Trophoblast cell (in vitro differentiated cells and primary cell): ENCODE data around the gene SCGB1D4.

Source experiments
- DNase-seq, 2 donors: peaks; one replicate each; pipeline ENCODE4 v3.0.0-alpha.2; 2016
- H2AFZ ChIP-seq: 2 replicates; pipeline ENCODE4 v1.6.1; 2013; ENCODE audit warnings: low read length, moderate library complexity, mild to moderate bottlenecking; ENCODE audit not compliant: insufficient read depth, poor library complexity
- H2AK5ac ChIP-seq: 2 replicates; pipeline ENCODE4 v1.6.1; 2013; ENCODE audit warnings: mild to moderate bottlenecking, low read length
- H2BK120ac ChIP-seq: 2 replicates; pipeline ENCODE4 v1.6.1; 2013; ENCODE audit warnings: low read length, mild to moderate bottlenecking, moderate library complexity; ENCODE audit not compliant: insufficient read depth, poor library complexity
- H2BK12ac ChIP-seq: 2 replicates; pipeline ENCODE4 v1.6.1; 2013; ENCODE audit warnings: mild to moderate bottlenecking, low read length, moderate library complexity
- H2BK5ac ChIP-seq: 2 replicates; pipeline ENCODE4 v1.6.1; 2013; ENCODE audit warnings: low read length, low read depth, moderate library complexity, mild to moderate bottlenecking; ENCODE audit not compliant: poor library complexity
- H3K14ac ChIP-seq: 2 replicates; pipeline ENCODE4 v1.6.1; 2013; ENCODE audit warnings: mild to moderate bottlenecking, low read length
- H3K18ac ChIP-seq: 2 replicates; pipeline ENCODE4 v1.6.1; 2013; ENCODE audit warnings: mild to moderate bottlenecking, low read length
- H3K23ac ChIP-seq: 2 replicates; pipeline ENCODE4 v1.6.1; 2013; ENCODE audit warnings: low read length
- H3K27ac ChIP-seq: 2 replicates; pipeline ENCODE4 v1.5.1; 2013; ENCODE audit warnings: low read depth, mild to moderate bottlenecking, inconsistent platforms, low read length, moderate library complexity
- H3K27me3 ChIP-seq: 2 replicates; pipeline ENCODE4 v1.6.1; 2013; ENCODE audit warnings: inconsistent platforms, mild to moderate bottlenecking, low read length, moderate library complexity; ENCODE audit not compliant: insufficient read depth
- H3K36me3 ChIP-seq, 2 experiments: 1 replicate in 1 of 2; 2 replicates in 1 of 2; pipeline ENCODE4 v1.6.1; 2013; ENCODE audit warnings: low read length in 2 of 2, mild to moderate bottlenecking in 2 of 2, moderate library complexity in 1 of 2; ENCODE audit not compliant: insufficient read depth in 2 of 2, control insufficient read depth in 1 of 2
- H3K4ac ChIP-seq: 2 replicates; pipeline ENCODE4 v1.6.1; 2013; ENCODE audit warnings: low read depth, mild to moderate bottlenecking, low read length, moderate library complexity
- H3K4me1 ChIP-seq, 2 experiments: 1 replicate in 1 of 2; 2 replicates in 1 of 2; pipeline ENCODE4 v1.6.1; 2013; ENCODE audit warnings: low read length in 2 of 2, mild to moderate bottlenecking in 2 of 2, moderate library complexity in 1 of 2; ENCODE audit not compliant: insufficient read depth in 2 of 2, control insufficient read depth in 1 of 2
- H3K4me2 ChIP-seq: 2 replicates; pipeline ENCODE4 v1.6.1; 2013; ENCODE audit warnings: inconsistent platforms, mild to moderate bottlenecking, low read length, moderate library complexity
- H3K4me3 ChIP-seq: 2 replicates; pipeline ENCODE4 v1.5.1; 2013; ENCODE audit warnings: mild to moderate bottlenecking, low read depth, low read length, inconsistent platforms
- H3K79me1 ChIP-seq: one replicate; pipeline ENCODE4 v1.6.1; 2013; ENCODE audit warnings: low read length
- H3K79me2 ChIP-seq: 2 replicates; pipeline ENCODE4 v1.6.1; 2013; ENCODE audit warnings: low read length, mild to moderate bottlenecking; ENCODE audit not compliant: control insufficient read depth, insufficient read depth, poor library complexity
- H3K9ac ChIP-seq: 2 replicates; pipeline ENCODE4 v1.6.1; 2013; ENCODE audit warnings: mild to moderate bottlenecking, low read length
- H3K9me3 ChIP-seq: 2 replicates; pipeline ENCODE4 v1.6.1; 2013; ENCODE audit warnings: low read depth, mild to moderate bottlenecking, control low read depth, inconsistent platforms, low read length; ENCODE audit not compliant: insufficient read depth
- H4K12ac ChIP-seq: 2 replicates; pipeline ENCODE4 v1.6.1; 2013; ENCODE audit warnings: low read depth, mild to moderate bottlenecking, low read length, moderate library complexity
- H4K8ac ChIP-seq: 2 replicates; pipeline ENCODE4 v1.6.1; 2013; ENCODE audit warnings: low read depth, mild to moderate bottlenecking, low read length, moderate library complexity
- H4K91ac ChIP-seq: one replicate; pipeline ENCODE4 v1.6.1; 2013; ENCODE audit warnings: low read depth, mild to moderate bottlenecking, low read length, moderate library complexity
- WGBS: extraction: QIAGEN DNeasy Blood & Tissue Kit; methylation state at CpG from one replicate; pipeline ENCODE4 v1.1.7; 2013; ENCODE audit warnings: missing lambda C conversion rate; ENCODE audit not compliant: insufficient read length, insufficient coverage; ENCODE audit errors: extremely low coverage; 5-methylcytosine and 5-hydroxymethylcytosine counted together

SCGB1D4 gene

DNA sequence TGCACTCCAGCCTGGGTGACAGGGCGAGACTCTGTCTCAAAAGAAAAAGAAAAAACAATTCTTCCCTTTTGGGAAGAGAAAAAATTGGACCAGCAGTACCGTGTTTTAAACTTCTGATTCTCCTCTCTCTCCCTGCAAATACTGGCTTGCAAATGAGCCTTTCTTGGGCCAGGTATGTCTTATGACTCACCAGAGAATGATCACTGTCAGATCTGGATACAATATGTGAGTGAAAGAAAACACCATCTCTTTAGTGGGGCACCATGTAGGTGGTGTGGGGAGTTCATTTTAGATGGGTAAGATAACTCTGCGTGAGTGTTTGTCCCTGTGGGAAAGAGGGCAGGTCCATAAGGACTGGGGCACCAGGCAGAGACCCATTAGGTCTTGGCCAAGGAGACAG, 31.3 kb downstream of the SCGB1D4 start:
- Histone ChIP-seq H3K79me2 (no peaks in the 10 kb centered on the region), H3K18ac (no peak overlapping the region), H2AFZ (no peak overlapping the region), H3K14ac (no peak overlapping the region), H2BK5ac (no peak overlapping the region), H3K4me1 (no peaks in the 10 kb centered on the region), H4K91ac (no peak overlapping the region), H2AK5ac (no peak overlapping the region), H3K27ac (no peak overlapping the region), H3K79me1 (no peaks in the 10 kb centered on the region), H3K23ac (no peak overlapping the region), H3K27me3 (no peaks in the 10 kb centered on the region), H3K4me3 (no peak overlapping the region), H3K36me3 (no peaks in the 10 kb centered on the region), H2BK12ac (no peak overlapping the region), H3K9me3 (no peaks in the 10 kb centered on the region), H4K8ac (no peak overlapping the region), H3K9ac (no peak overlapping the region), H4K12ac (no peak overlapping the region), H2BK120ac (no peak overlapping the region), H3K4me2 (no peak overlapping the region), H3K4ac (no peak overlapping the region)
- DNase-seq = no peak
- WGBS = no CpG with 5 or more reads among the region's 3 CpGs

- H2AFZ ChIP-seq = no peak overlapping the region
- no peak overlapping the region for H3K18ac ChIP-seq
- H2BK5ac ChIP-seq = no peak overlapping the region
- no peak overlapping the region for H3K4me2 ChIP-seq
- no peak overlapping the region for H4K8ac ChIP-seq
- H2BK120ac ChIP-seq = no peak overlapping the region
- H3K27me3 ChIP-seq = no peaks in the 10 kb centered on the region
- no peak overlapping the region for H4K12ac ChIP-seq
- H3K9ac ChIP-seq = no peak overlapping the region
- H3K9me3 ChIP-seq = no peaks in the 10 kb centered on the region
- no peaks in the 10 kb centered on the region for H3K79me1 ChIP-seq
- WGBS = no CpG with 5 or more reads among the region's 1 CpG
- no peak overlapping the region for H3K23ac ChIP-seq
- H3K4ac ChIP-seq = no peak overlapping the region
- H3K36me3 ChIP-seq = no peaks in the 10 kb centered on the region
- no peaks in the 10 kb centered on the region for H3K79me2 ChIP-seq
- no peaks in the 10 kb centered on the region for H3K4me1 ChIP-seq
- H2AK5ac ChIP-seq = no peak overlapping the region
- no peak overlapping the region for H2BK12ac ChIP-seq
- no peak overlapping the region for H3K4me3 ChIP-seq
- H3K14ac ChIP-seq = no peak overlapping the region
- no peak overlapping the region for H4K91ac ChIP-seq
- DNase-seq = no peak
- no peak overlapping the region for H3K27ac ChIP-seq
These were observed 31.8 kb downstream of the SCGB1D4 start for GRCh38 chr11:62267050-62267449.

DNA sequence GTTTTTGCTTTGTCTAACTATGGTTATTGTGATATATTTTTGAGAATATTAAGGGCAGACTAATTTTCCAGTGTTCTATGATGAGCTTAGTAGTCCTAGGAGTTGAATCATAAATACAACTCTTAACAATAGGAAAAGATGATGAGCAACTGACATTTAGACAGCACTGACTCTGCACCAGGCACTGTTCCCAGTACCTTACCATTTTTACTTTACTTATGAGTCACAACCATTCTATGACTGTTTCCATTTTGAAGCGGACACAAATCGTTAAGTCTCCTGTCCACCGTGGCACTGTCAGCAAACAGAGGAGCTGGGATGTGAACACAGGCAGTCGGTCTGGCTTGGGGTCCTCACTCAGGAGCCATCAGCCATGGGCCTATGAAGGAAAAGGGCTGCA, 32.3 kb downstream of the SCGB1D4 start:
- Histone ChIP-seq H4K91ac (no peak overlapping the region), H3K79me1 (no peaks in the 10 kb centered on the region), H3K4me2 (no peak overlapping the region), H3K27ac (no peak overlapping the region), H3K27me3 (no peaks in the 10 kb centered on the region), H3K4me1 (no peaks in the 10 kb centered on the region), H3K36me3 (no peaks in the 10 kb centered on the region), H4K12ac (no peak overlapping the region), H3K79me2 (no peaks in the 10 kb centered on the region), H3K9ac (no peak overlapping the region), H3K14ac (no peak overlapping the region), H3K4me3 (no peak overlapping the region), H3K18ac (no peak overlapping the region), H2BK5ac (no peak overlapping the region), H2AK5ac (no peak overlapping the region), H2BK120ac (no peak overlapping the region), H2AFZ (no peak overlapping the region), H3K4ac (no peak overlapping the region), H3K23ac (no peak overlapping the region), H4K8ac (no peak overlapping the region), H2BK12ac (no peak overlapping the region), H3K9me3 (no peaks in the 10 kb centered on the region)
- no CpG with 5 or more reads among the region's 4 CpGs for WGBS
- no peak for DNase-seq

DNA sequence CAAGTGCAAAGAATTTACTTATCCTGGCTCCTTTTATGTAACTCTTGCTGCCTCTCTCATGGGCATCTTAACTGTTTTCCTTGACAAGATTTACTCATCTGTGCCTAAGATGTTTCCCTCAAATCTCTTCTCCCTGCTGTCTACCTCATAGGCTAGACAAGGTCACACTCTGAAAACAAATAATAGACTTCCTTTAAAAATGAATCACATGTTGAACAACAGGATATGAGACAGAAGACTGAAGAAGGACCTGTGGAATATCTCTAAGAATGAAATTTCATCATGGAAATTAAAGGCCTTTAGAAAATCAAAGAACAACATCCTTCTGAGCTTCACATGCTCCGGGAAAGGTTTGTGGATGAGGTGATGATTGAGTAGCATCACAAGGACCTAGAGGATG, 34.9 kb downstream of the SCGB1D4 start:
- H2BK120ac ChIP-seq = no peak overlapping the region
- H4K91ac ChIP-seq = no peak overlapping the region
- no peak overlapping the region for H3K14ac ChIP-seq
- WGBS = no CpG with 5 or more reads among the region's 1 CpG
- no peak overlapping the region for H2AK5ac ChIP-seq
- H3K36me3 ChIP-seq = no peaks in the 10 kb centered on the region
- H3K18ac ChIP-seq = no peak overlapping the region
- no peak overlapping the region for H2BK12ac ChIP-seq
- H3K27ac ChIP-seq = no peak overlapping the region
- H3K9me3 ChIP-seq = no peaks in the 10 kb centered on the region
- H3K79me1 ChIP-seq = no peaks in the 10 kb centered on the region
- H3K23ac ChIP-seq = no peak overlapping the region
- H3K9ac ChIP-seq = no peak overlapping the region
- H3K4me2 ChIP-seq = no peak overlapping the region
- H3K27me3 ChIP-seq = no peaks in the 10 kb centered on the region
- no peak overlapping the region for H4K8ac ChIP-seq
- no peak overlapping the region for H2AFZ ChIP-seq
- H4K12ac ChIP-seq = no peak overlapping the region
- no peak overlapping the region for H2BK5ac ChIP-seq
- H3K79me2 ChIP-seq = no peaks in the 10 kb centered on the region
- no peak overlapping the region for H3K4ac ChIP-seq
- DNase-seq = no peak
- no peaks in the 10 kb centered on the region for H3K4me1 ChIP-seq
- H3K4me3 ChIP-seq = no peak overlapping the region
